Activated B cell treated with CpG ODN at 0.5 μM for 24 hours (primary cell): ENCODE results near the gene SPI1. TPM values are rescaled to one million over a fixed set of nuclear protein-coding genes. Genes with fewer than 3 reads are reported as not detected.

Experiments used
- ATAC-seq: fragments of 200-7000 bp; cut with Tn5 transposase; one replicate; pipeline ENCODE4 v1.10.0; 2021; ENCODE audit warnings: low read depth, mild to moderate bottlenecking, moderate library complexity
- CTCF ChIA-PET: fragments of 350-600 bp; sonication (Branson Sonifier 250); formaldehyde crosslinking; loops from one replicate; lab custom pipeline; 2021; ENCODE audit warnings: antibody characterized with exemption; lab: Charles Lee
- POLR2A ChIA-PET: fragments of 350-600 bp; sonication (Branson Sonifier 250); formaldehyde crosslinking; loops from one replicate; lab custom pipeline; 2021; ENCODE audit warnings: antibody characterized with exemption; lab: Charles Lee
- DNase-seq: peaks from one replicate; pipeline ENCODE4 v3.0.0; 2022
- H3K27ac Mint-ChIP-seq: one replicate; pipeline ENCODE4 v1.8.0; 2020; ENCODE audit warnings: mixed read lengths
- H3K27me3 Mint-ChIP-seq: one replicate; pipeline ENCODE4 v1.8.0; 2021; ENCODE audit warnings: mixed read lengths
- H3K36me3 Mint-ChIP-seq: one replicate; pipeline ENCODE4 v1.8.0; 2021; ENCODE audit warnings: low read depth, mixed read lengths
- H3K4me1 Mint-ChIP-seq: one replicate; pipeline ENCODE4 v1.8.0; 2021; ENCODE audit warnings: mixed read lengths
- H3K4me3 Mint-ChIP-seq: one replicate; pipeline ENCODE4 v1.8.0; 2020; ENCODE audit warnings: mild to moderate bottlenecking, mixed read lengths
- H3K9me3 Mint-ChIP-seq: one replicate; pipeline ENCODE4 v1.8.0; 2020; ENCODE audit warnings: mixed read lengths
- intact Hi-C: fragments of 100-400 bp; cut with micrococcal nuclease; formaldehyde crosslinking; loops from one replicate; pipeline ENCODE4 v1.15.1; 2024
- total RNA-seq: library from RNA; stranded (reverse); gene quantifications from 2 replicates; pipeline ENCODE4 v1.2.3, GENCODE V29; 2022
- TF ChIP-seq, protein P1 (sequence below): fragments of 200-600 bp; IDR thresholded peaks from one replicate; pipeline ENCODE4 v1.8.0; 2022; ENCODE audit warnings: antibody characterized with exemption, mild to moderate bottlenecking

Gene SPI1
- total RNA-seq, 1 donor from 2014 or later: 68.8 TPM

- peaks cover 71% of the 10 kb centered on the region for H3K36me3 Mint-ChIP-seq
- ATAC-seq (no peak), DNase-seq (no peak)
- TF ChIP-seq, protein P1, sequence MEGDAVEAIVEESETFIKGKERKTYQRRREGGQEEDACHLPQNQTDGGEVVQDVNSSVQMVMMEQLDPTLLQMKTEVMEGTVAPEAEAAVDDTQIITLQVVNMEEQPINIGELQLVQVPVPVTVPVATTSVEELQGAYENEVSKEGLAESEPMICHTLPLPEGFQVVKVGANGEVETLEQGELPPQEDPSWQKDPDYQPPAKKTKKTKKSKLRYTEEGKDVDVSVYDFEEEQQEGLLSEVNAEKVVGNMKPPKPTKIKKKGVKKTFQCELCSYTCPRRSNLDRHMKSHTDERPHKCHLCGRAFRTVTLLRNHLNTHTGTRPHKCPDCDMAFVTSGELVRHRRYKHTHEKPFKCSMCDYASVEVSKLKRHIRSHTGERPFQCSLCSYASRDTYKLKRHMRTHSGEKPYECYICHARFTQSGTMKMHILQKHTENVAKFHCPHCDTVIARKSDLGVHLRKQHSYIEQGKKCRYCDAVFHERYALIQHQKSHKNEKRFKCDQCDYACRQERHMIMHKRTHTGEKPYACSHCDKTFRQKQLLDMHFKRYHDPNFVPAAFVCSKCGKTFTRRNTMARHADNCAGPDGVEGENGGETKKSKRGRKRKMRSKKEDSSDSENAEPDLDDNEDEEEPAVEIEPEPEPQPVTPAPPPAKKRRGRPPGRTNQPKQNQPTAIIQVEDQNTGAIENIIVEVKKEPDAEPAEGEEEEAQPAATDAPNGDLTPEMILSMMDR: no peak
- ChIA-PET CTCF (interaction anchor here (0.6 to 4.1 kb wide), 5 partner anchors 27 to 82 kb away, joined by 3 to 67 read pairs (median 22); no protein-coding TSS in a partner anchor), POLR2A (interaction anchor here (2.5 kb wide), 1 partner anchor 19 kb away, joined by 16 read pairs; no protein-coding TSS in a partner anchor)
- H3K27ac Mint-ChIP-seq: no peak overlapping the region
- H3K4me1 Mint-ChIP-seq: peaks cover 58% of the 10 kb centered on the region
- no peaks in the 10 kb centered on the region for H3K27me3 Mint-ChIP-seq
- H3K4me3 Mint-ChIP-seq: no peak overlapping the region
- intact Hi-C loops: no loop called here
- no peaks in the 10 kb centered on the region for H3K9me3 Mint-ChIP-seq
Observed at GRCh38 chr11:47372422-47372821, 5.9 kb downstream of the SPI1 start.

DNA sequence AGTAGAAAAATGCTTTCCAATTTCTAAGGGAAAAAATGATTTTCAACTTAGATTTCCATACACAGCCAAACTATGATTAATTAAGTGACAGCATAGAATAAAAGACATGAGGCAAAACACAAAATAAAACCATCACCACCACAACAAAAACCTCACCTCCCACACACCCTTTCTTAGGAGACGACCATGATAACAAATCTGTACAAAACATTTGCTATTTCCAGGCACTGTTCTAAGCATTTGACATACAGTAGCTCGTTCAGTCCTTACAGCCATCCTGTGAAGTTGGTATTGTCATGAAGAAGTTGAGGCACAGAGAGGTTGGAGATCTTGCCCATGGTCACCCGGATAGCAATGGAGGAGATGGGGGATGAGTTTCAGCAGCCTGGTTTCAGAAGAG is 8.7 kb downstream of the SPI1 start:
- ChIA-PET POLR2A (interaction anchor here (0.5 kb wide), 1 partner anchor 54 kb away, joined by 5 read pairs; no protein-coding TSS in a partner anchor), CTCF (interaction anchor here (0.6 kb wide), 1 partner anchor 43 kb away, joined by 5 read pairs; no protein-coding TSS in a partner anchor)
- no peaks in the 10 kb centered on the region for H3K27me3 Mint-ChIP-seq
- H3K4me3 Mint-ChIP-seq: no peak overlapping the region
- no peaks in the 10 kb centered on the region for H3K9me3 Mint-ChIP-seq
- ATAC-seq (no peak), DNase-seq (no peak)
- H3K27ac Mint-ChIP-seq: peak overlapping the region; percentile 73
- peaks cover 75% of the 10 kb centered on the region for H3K36me3 Mint-ChIP-seq
- TF ChIP-seq, protein P1: no peak
- H3K4me1 Mint-ChIP-seq: peaks cover 52% of the 10 kb centered on the region
- intact Hi-C loops: no loop called here

DNA sequence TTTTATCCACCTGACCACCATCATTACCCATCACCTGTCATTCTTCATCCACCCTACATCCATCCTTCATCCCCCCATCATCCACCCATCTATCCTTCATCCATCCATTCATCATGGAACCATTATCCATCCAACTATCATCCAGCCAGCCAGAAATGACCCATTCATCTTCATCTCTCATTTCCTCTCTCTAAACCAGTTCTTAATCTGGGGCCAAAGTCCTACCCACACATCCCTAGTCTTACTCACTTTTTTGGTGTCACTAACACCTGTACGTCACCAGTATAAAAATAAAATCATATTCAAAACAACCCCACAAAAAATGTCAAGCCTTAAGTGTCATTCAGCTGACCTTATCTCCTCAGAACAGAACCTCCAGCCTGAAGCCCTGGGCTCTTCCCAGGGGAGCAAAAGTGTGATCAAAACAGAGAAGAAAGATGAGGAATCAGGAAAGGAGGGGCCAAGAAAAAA is 12.3 kb downstream of the SPI1 start:
- H3K36me3 Mint-ChIP-seq: peaks cover 58% of the 10 kb centered on the region
- POLR2A ChIA-PET: no interaction called here
- H3K4me1 Mint-ChIP-seq: peaks cover 51% of the 10 kb centered on the region

GRCh38 chr11:47361419-47361818 is 16.9 kb downstream of the SPI1 start:
- Mint-ChIP-seq H3K27ac (peak overlapping the region; percentile 51), H3K4me3 (no peak overlapping the region), H3K36me3 (peaks cover 31% of the 10 kb centered on the region), H3K27me3 (no peaks in the 10 kb centered on the region), H3K9me3 (no peaks in the 10 kb centered on the region), H3K4me1 (peaks cover 44% of the 10 kb centered on the region)
- DNase-seq (no peak), ATAC-seq (no peak)
- ChIA-PET CTCF (interaction anchor here (1.3 to 2.0 kb wide), 2 partner anchors 12 to 51 kb away, joined by 3 to 6 read pairs; no protein-coding TSS in a partner anchor), POLR2A (no interaction called here)
- intact Hi-C loops: no loop called here
- TF ChIP-seq, protein P1: no peak

More for the DNA sequence above, 12.3 kb downstream of the SPI1 start:
- TF ChIP-seq, protein P1: no peak
- no peak overlapping the region for H3K4me3 Mint-ChIP-seq
- no peaks in the 10 kb centered on the region for H3K27me3 Mint-ChIP-seq
- CTCF ChIA-PET: no interaction called here
- intact Hi-C loops: no loop called here
- ATAC-seq (peak; percentile 34), DNase-seq (no peak)
- H3K27ac Mint-ChIP-seq: peak overlapping the region; percentile 30
- H3K9me3 Mint-ChIP-seq: no peaks in the 10 kb centered on the region

- POLR2A ChIA-PET: interaction anchor here (0.6 kb wide), 1 partner anchor 13 kb away, joined by 5 read pairs; no protein-coding TSS in a partner anchor
- H3K36me3 Mint-ChIP-seq: peaks cover 24% of the 10 kb centered on the region
Observed at GRCh38 chr11:47360341-47360740, 18.0 kb downstream of the SPI1 start.

More at GRCh38 chr11:47360341-47360740, 18.0 kb downstream of the SPI1 start:
- Mint-ChIP-seq H3K4me1 (peaks cover 35% of the 10 kb centered on the region), H3K27me3 (no peaks in the 10 kb centered on the region), H3K27ac (no peak overlapping the region), H3K4me3 (no peak overlapping the region), H3K9me3 (no peaks in the 10 kb centered on the region)
- TF ChIP-seq, protein P1: no peak
- ATAC-seq (no peak), DNase-seq (no peak)
- CTCF ChIA-PET: interaction anchor here (1.1 to 2.0 kb wide), 2 partner anchors 13 kb away, joined by 5 to 6 read pairs; no protein-coding TSS in a partner anchor
- intact Hi-C loops: no loop called here
